Caco-2 (cell line): ENCODE measurements around the gene YBEY. TPM values are rescaled to one million over a fixed set of nuclear protein-coding genes. Genes with fewer than 3 reads are reported as not detected.

Source experiments
- BruUV-seq: library from RNA; stranded (reverse); fragments of 400-500 nt; replicated peaks from 2 replicates; lab custom pipeline; 2021; lab: Mats Ljungman, UMichigan
- CTCF ChIA-PET: fragments of 300-600 bp; sonication (Branson Sonifier 250); formaldehyde crosslinking; loops from one replicate; lab custom pipeline; 2022; ENCODE audit warnings: antibody characterized with exemption; lab: Charles Lee
- POLR2A ChIA-PET: fragments of 300-600 bp; sonication (Branson Sonifier 250); formaldehyde crosslinking; loops from one replicate; lab custom pipeline; 2022; ENCODE audit warnings: antibody characterized with exemption; lab: Charles Lee
- DNase-seq, 2 experiments: peaks; one replicate each; pipeline versions ENCODE4 v3.0.0 to v3.0.0-alpha.2; 2020 to 2022
- H3K27me3 ChIP-seq: replicated peaks from 2 replicates; pipeline ENCODE4 v1.6.0; 2011; ENCODE audit warnings: low read length; ENCODE audit not compliant: control insufficient read depth, insufficient read depth
- H3K36me3 ChIP-seq: 2 replicates; pipeline ENCODE4 v1.5.1; 2011; ENCODE audit warnings: low read length; ENCODE audit not compliant: control insufficient read depth, insufficient read depth
- H3K4me1 ChIP-seq: fragments of 250-450 bp; sonication (Bioruptor Pico); 2 replicates; pipeline ENCODE4 v1.5.1; 2020; ENCODE audit warnings: mild to moderate bottlenecking
- H3K4me3 ChIP-seq: 2 replicates; pipeline ENCODE4 v1.5.1; 2011; ENCODE audit warnings: low read depth, mild to moderate bottlenecking, control low read depth, low read length
- H3K9me3 ChIP-seq: fragments of 250-450 bp; sonication (Bioruptor Pico); 2 replicates; pipeline ENCODE4 v1.5.1; 2020; ENCODE audit warnings: mild to moderate bottlenecking, moderate library complexity
- H3K27ac Mint-ChIP-seq: one replicate; pipeline ENCODE4 v1.8.0; 2022; ENCODE audit warnings: mixed read lengths; ENCODE audit not compliant: unreplicated experiment
- H3K27me3 Mint-ChIP-seq: one replicate; pipeline ENCODE4 v1.8.0; 2022; ENCODE audit warnings: mixed read lengths; ENCODE audit not compliant: insufficient read depth, unreplicated experiment
- H3K36me3 Mint-ChIP-seq: one replicate; pipeline ENCODE4 v1.8.0; 2022; ENCODE audit warnings: mild to moderate bottlenecking, mixed read lengths; ENCODE audit not compliant: insufficient read depth, unreplicated experiment
- H3K4me1 Mint-ChIP-seq: one replicate; pipeline ENCODE4 v1.8.0; 2022; ENCODE audit warnings: low read depth, mixed read lengths; ENCODE audit not compliant: unreplicated experiment
- H3K4me3 Mint-ChIP-seq: one replicate; pipeline ENCODE4 v1.8.0; 2022; ENCODE audit warnings: mild to moderate bottlenecking, moderate library complexity, mixed read lengths; ENCODE audit not compliant: unreplicated experiment
- H3K9me3 Mint-ChIP-seq: one replicate; pipeline ENCODE4 v1.8.0; 2022; ENCODE audit warnings: mixed read lengths; ENCODE audit not compliant: unreplicated experiment
- intact Hi-C: fragments of 100-400 bp; cut with micrococcal nuclease; formaldehyde crosslinking; loops from one replicate; pipeline ENCODE4 v1.10.0; 2022; ENCODE audit not compliant: unreplicated experiment
- total RNA-seq: library from RNA; stranded (reverse); gene quantifications from 2 replicates; pipeline ENCODE4 v1.2.3, GENCODE V29; 2022
- TF ChIP-seq, protein P1 (sequence below), 2 experiments: fragments of 200-600 bp in 1 of 2; IDR thresholded peaks; 1 replicate in 1 of 2; 2 replicates in 1 of 2; pipeline versions ENCODE4 v1.5.1 to v1.8.0; 2011 to 2022; ENCODE audit warnings: antibody characterized with exemption in 1 of 2, control low read depth in 1 of 2, inconsistent platforms in 1 of 2, low read depth in 1 of 2, low read length in 1 of 2, mild to moderate bottlenecking in 1 of 2, moderate library complexity in 1 of 2; ENCODE audit not compliant: insufficient read depth in 1 of 2, severe bottlenecking in 1 of 2, unreplicated experiment in 1 of 2

YBEY gene
- total RNA-seq, 1 experiment from 2014 or later = 10.6 TPM

- Histone ChIP-seq H3K9me3 (no peaks in the 10 kb centered on the region), H3K27me3 (no peaks in the 10 kb centered on the region), H3K36me3 (no peaks in the 10 kb centered on the region), H3K4me1 (peaks cover 6% of the 10 kb centered on the region), H3K4me3 (no peak overlapping the region)
- Mint-ChIP-seq H3K27me3 (no peaks in the 10 kb centered on the region), H3K4me1 (no peaks in the 10 kb centered on the region), H3K27ac (no peak overlapping the region), H3K9me3 (no peaks in the 10 kb centered on the region), H3K36me3 (peaks cover 32% of the 10 kb centered on the region), H3K4me3 (no peak overlapping the region)
- POLR2A ChIA-PET = no interaction called here
- BruUV-seq = no TSS peak
- TF ChIP-seq, protein P1, sequence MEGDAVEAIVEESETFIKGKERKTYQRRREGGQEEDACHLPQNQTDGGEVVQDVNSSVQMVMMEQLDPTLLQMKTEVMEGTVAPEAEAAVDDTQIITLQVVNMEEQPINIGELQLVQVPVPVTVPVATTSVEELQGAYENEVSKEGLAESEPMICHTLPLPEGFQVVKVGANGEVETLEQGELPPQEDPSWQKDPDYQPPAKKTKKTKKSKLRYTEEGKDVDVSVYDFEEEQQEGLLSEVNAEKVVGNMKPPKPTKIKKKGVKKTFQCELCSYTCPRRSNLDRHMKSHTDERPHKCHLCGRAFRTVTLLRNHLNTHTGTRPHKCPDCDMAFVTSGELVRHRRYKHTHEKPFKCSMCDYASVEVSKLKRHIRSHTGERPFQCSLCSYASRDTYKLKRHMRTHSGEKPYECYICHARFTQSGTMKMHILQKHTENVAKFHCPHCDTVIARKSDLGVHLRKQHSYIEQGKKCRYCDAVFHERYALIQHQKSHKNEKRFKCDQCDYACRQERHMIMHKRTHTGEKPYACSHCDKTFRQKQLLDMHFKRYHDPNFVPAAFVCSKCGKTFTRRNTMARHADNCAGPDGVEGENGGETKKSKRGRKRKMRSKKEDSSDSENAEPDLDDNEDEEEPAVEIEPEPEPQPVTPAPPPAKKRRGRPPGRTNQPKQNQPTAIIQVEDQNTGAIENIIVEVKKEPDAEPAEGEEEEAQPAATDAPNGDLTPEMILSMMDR (IDR thresholded peaks at IDR 0.05; ENCODE audit: insufficient read depth in 1 of 2, low read depth in 1 of 2, low read length in 1 of 2, severe bottlenecking in 1 of 2, unreplicated experiment in 1 of 2) = no peak
- intact Hi-C loops = no loop called here
- no peak for DNase-seq
- CTCF ChIA-PET = interaction anchor here (0.6 kb wide), 1 partner anchor 162 kb away, joined by 3 read pairs; no protein-coding TSS in a partner anchor
These were observed 3.6 kb downstream of the YBEY start for GRCh38 chr21:46289655-46290179.

DNA sequence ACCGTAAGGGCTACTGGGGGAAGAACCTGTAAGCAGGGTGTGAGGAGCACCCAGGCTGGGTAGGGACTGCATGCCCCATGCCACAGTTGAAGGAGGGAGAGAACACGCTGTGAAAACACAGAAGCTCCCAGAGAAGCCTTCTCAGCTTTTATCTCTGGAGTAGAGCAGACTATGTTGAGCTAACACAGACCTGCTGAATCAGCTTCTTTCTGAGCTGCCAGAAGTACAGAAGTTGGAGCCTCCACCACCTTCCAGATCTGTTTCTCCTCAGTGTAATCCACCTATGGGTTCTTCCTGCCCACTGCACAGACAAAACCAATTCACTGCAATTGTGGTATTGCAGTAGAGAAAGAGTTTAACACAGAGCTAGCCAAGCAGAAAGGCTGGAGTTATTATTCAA, 5.4 kb downstream of the YBEY start:
- Mint-ChIP-seq H3K27me3 (no peaks in the 10 kb centered on the region), H3K4me3 (no peak overlapping the region), H3K4me1 (no peaks in the 10 kb centered on the region), H3K9me3 (no peaks in the 10 kb centered on the region), H3K27ac (no peak overlapping the region), H3K36me3 (peaks cover 34% of the 10 kb centered on the region)
- TF ChIP-seq, protein P1 (IDR thresholded peaks at IDR 0.05; ENCODE audit: insufficient read depth in 1 of 2, low read depth in 1 of 2, low read length in 1 of 2, severe bottlenecking in 1 of 2, unreplicated experiment in 1 of 2) = no peak
- intact Hi-C loops = no loop called here
- no peaks in the 10 kb centered on the region; the same call in 1 of the 2 replicates for H3K4me1 ChIP-seq
- no peak overlapping the region for H3K4me3 ChIP-seq
- no TSS peak for BruUV-seq
- H3K9me3 ChIP-seq = no peaks in the 10 kb centered on the region
- ChIA-PET POLR2A (no interaction called here), CTCF (no interaction called here)
- no peaks in the 10 kb centered on the region for H3K36me3 ChIP-seq
- no peaks in the 10 kb centered on the region for H3K27me3 ChIP-seq
- no peak for DNase-seq

DNA sequence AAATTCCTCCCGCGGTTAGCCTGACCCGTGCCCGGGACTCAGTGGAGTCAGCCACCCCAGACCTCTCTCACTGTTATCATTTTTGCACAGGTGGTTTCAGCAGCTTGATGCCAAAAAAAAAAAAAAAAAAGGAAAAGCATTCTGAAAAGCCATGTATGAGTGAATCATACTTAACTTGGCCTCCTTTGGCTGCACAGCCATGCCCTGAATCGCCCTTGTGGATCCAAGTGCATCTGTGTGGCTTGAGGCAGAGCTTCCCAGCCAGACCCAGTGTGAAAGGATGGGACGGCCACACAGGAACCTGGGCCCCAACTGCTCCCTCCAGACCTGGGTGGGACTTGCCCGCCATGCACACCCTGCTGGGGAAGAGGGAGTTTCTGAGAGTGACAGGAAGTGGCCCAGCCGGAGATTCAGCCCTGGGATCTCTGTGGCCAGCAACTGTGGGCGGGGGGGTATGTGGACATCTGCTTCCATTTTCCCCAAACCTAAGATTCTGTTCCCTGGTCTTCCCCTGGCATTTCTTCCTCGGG, 8.6 kb downstream of the YBEY start:
- Mint-ChIP-seq H3K27me3 (no peaks in the 10 kb centered on the region), H3K4me3 (no peak overlapping the region), H3K36me3 (peaks cover 24% of the 10 kb centered on the region), H3K4me1 (no peaks in the 10 kb centered on the region), H3K9me3 (no peaks in the 10 kb centered on the region), H3K27ac (no peak overlapping the region)
- H3K27me3 ChIP-seq = no peaks in the 10 kb centered on the region
- no peaks in the 10 kb centered on the region for H3K36me3 ChIP-seq
- no peak for DNase-seq
- intact Hi-C loops = no loop called here
- ChIA-PET POLR2A (no interaction called here), CTCF (no interaction called here)
- no peaks in the 10 kb centered on the region for H3K9me3 ChIP-seq
- BruUV-seq = no TSS peak
- no peaks in the 10 kb centered on the region; the same call in 1 of the 2 replicates for H3K4me1 ChIP-seq
- no peak overlapping the region for H3K4me3 ChIP-seq
- TF ChIP-seq, protein P1 (IDR thresholded peaks at IDR 0.05; ENCODE audit: insufficient read depth in 1 of 2, low read depth in 1 of 2, low read length in 1 of 2, severe bottlenecking in 1 of 2, unreplicated experiment in 1 of 2) = no peak
